Measurements from ENCODE around the gene CDK9.
"Not testable (repeated sequence)": the region's sequence is repeated elsewhere in the genome, so short reads cannot be mapped to it uniquely, and the experiment has no call there.

The CDK9 gene

DNA sequence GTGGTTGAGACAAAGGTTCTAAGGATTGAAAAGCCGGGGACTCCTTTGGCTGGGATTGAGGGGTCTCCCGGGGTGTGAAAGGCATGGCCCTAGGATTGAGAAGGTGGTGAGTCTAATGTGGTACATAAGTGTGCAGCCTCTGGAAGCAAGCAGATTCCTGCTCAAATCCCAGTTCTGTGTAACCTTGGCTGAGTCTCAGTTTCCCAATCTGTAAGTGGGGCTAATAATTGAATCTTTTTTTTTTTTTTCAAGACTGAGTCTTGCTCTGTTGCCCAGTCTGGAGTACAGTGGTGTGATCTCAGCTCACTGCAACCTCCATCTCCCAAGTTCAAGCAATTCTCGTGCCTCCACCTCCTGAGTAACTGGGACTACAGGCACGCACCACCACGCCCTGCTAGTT, 13.2 kb upstream of the CDK9 start:
- no peak overlapping the region for H3K9ac ChIP-seq (ENCODE audit: low read length in 2 of 2)
- no peaks in the 10 kb centered on the region for H3K27me3 ChIP-seq (ENCODE audit: control insufficient read depth in 1 of 2, insufficient read depth in 2 of 2, low read length in 2 of 2)
- H3K36me3 ChIP-seq (ENCODE audit: control insufficient read depth in 2 of 2, insufficient read depth in 2 of 2, low read length in 2 of 2): no peaks in the 10 kb centered on the region
- H3K4me1 ChIP-seq (ENCODE audit: control insufficient read depth, insufficient read depth, low read length): peaks cover 22% of the 10 kb centered on the region
- no peaks in the 10 kb centered on the region for H3K9me3 ChIP-seq (ENCODE audit: control insufficient read depth in 2 of 2, low read length in 2 of 2)
- H3K4me3 ChIP-seq (ENCODE audit: low read length in 2 of 2): no peak overlapping the region
- no peak overlapping the region for H3K27ac ChIP-seq (ENCODE audit: low read length)

GRCh38 chr9:127773272-127773671, 12.6 kb upstream of the CDK9 start:
- H3K27ac ChIP-seq (ENCODE audit: low read length): no peak overlapping the region
- H3K4me1 ChIP-seq (ENCODE audit: control insufficient read depth, insufficient read depth, low read length): peaks cover 17% of the 10 kb centered on the region

GRCh38 chr9:127773981-127774380, 11.9 kb upstream of the CDK9 start:
- Histone ChIP-seq H3K4me3 (ENCODE audit: low read length in 2 of 2) (no peak overlapping the region), H3K4me1 (ENCODE audit: control insufficient read depth, insufficient read depth, low read length) (peaks cover 21% of the 10 kb centered on the region), H3K36me3 (ENCODE audit: control insufficient read depth in 2 of 2, insufficient read depth in 2 of 2, low read length in 2 of 2) (no peaks in the 10 kb centered on the region), H3K27ac (ENCODE audit: low read length) (no peak overlapping the region), H3K27me3 (ENCODE audit: control insufficient read depth in 1 of 2, insufficient read depth in 2 of 2, low read length in 2 of 2) (no peaks in the 10 kb centered on the region), H3K9me3 (ENCODE audit: control insufficient read depth in 2 of 2, low read length in 2 of 2) (no peaks in the 10 kb centered on the region), H3K9ac (ENCODE audit: low read length in 2 of 2) (no peak overlapping the region)

More at GRCh38 chr9:127773272-127773671, 12.6 kb upstream of the CDK9 start:
- no peaks in the 10 kb centered on the region for H3K36me3 ChIP-seq (ENCODE audit: control insufficient read depth in 2 of 2, insufficient read depth in 2 of 2, low read length in 2 of 2)
- H3K4me3 ChIP-seq (ENCODE audit: low read length in 2 of 2): no peak overlapping the region
- H3K27me3 ChIP-seq (ENCODE audit: control insufficient read depth in 1 of 2, insufficient read depth in 2 of 2, low read length in 2 of 2): no peaks in the 10 kb centered on the region
- no peaks in the 10 kb centered on the region for H3K9me3 ChIP-seq (ENCODE audit: control insufficient read depth in 2 of 2, low read length in 2 of 2)
- no peak overlapping the region for H3K9ac ChIP-seq (ENCODE audit: low read length in 2 of 2)

DNA sequence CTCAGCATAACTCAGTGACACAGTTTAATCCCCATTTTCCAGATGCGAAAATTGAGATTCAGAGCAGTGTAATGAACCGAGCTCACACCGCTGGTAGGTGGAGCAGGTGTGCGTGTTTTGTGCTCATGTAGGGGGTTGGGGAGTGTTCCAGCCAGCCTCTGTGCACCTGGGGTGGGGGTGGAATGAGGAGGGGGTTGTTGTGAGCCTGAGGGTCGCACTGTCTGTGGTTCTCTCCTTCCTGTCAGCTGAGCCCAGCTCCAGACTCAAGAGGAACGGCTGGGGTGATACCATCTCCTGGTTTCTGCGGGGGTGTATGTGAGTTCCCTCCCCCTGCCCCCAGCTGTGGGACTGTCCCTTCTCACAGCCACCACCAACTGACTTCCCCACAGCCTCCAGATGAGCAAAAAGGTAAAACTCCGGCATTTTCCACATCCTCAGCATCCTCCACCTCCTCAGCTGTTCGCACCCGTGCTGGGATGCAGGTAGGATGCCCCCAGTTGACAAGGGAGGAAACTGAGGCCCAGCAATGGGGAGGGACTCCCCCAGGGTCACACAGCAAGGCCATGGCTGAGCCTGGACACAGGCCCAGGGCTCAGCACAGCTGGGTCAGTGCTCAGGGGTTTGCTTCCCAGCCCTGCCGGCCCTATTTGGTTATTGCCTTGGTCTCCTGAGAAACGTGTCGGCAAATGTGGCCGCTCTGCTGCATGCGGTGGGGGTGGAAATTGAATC, 9.5 kb upstream of the CDK9 start:
- Histone ChIP-seq H3K9ac (ENCODE audit: low read length in 2 of 2) (no peak overlapping the region), H3K27ac (ENCODE audit: low read length) (no peak overlapping the region)

GRCh38 chr9:127776924-127777289, 8.9 kb upstream of the CDK9 start:
- Histone ChIP-seq H3K27me3 (ENCODE audit: control insufficient read depth in 1 of 2, insufficient read depth in 2 of 2, low read length in 2 of 2) (no peaks in the 10 kb centered on the region), H3K9me3 (ENCODE audit: control insufficient read depth in 2 of 2, low read length in 2 of 2) (no peaks in the 10 kb centered on the region), H3K36me3 (ENCODE audit: control insufficient read depth in 2 of 2, insufficient read depth in 2 of 2, low read length in 2 of 2) (no peaks in the 10 kb centered on the region), H3K27ac (ENCODE audit: low read length) (no peak overlapping the region), H3K4me3 (ENCODE audit: low read length in 2 of 2) (no peak overlapping the region), H3K4me1 (ENCODE audit: control insufficient read depth, insufficient read depth, low read length) (peaks cover 9% of the 10 kb centered on the region), H3K9ac (ENCODE audit: low read length in 2 of 2) (no peak overlapping the region)

More for the DNA sequence above, 9.5 kb upstream of the CDK9 start:
- no peaks in the 10 kb centered on the region for H3K27me3 ChIP-seq (ENCODE audit: control insufficient read depth in 1 of 2, insufficient read depth in 2 of 2, low read length in 2 of 2)
- H3K4me3 ChIP-seq (ENCODE audit: low read length in 2 of 2): no peak overlapping the region
- no peaks in the 10 kb centered on the region for H3K36me3 ChIP-seq (ENCODE audit: control insufficient read depth in 2 of 2, insufficient read depth in 2 of 2, low read length in 2 of 2)
- H3K9me3 ChIP-seq (ENCODE audit: control insufficient read depth in 2 of 2, low read length in 2 of 2): no peaks in the 10 kb centered on the region
- H3K4me1 ChIP-seq (ENCODE audit: control insufficient read depth, insufficient read depth, low read length): peaks cover 12% of the 10 kb centered on the region

GRCh38 chr9:127777368-127777980, 8.4 kb upstream of the CDK9 start:
- H3K9me3 ChIP-seq (ENCODE audit: control insufficient read depth in 2 of 2, low read length in 2 of 2): no peaks in the 10 kb centered on the region
- H3K4me1 ChIP-seq (ENCODE audit: control insufficient read depth, insufficient read depth, low read length): peaks cover 8% of the 10 kb centered on the region
- no peak overlapping the region for H3K27ac ChIP-seq (ENCODE audit: low read length)
- no peak overlapping the region for H3K9ac ChIP-seq (ENCODE audit: low read length in 2 of 2)
- H3K4me3 ChIP-seq (ENCODE audit: low read length in 2 of 2): no peak overlapping the region
- no peaks in the 10 kb centered on the region for H3K36me3 ChIP-seq (ENCODE audit: control insufficient read depth in 2 of 2, insufficient read depth in 2 of 2, low read length in 2 of 2)
- no peaks in the 10 kb centered on the region for H3K27me3 ChIP-seq (ENCODE audit: control insufficient read depth in 1 of 2, insufficient read depth in 2 of 2, low read length in 2 of 2)

- Histone ChIP-seq H3K4me1 (ENCODE audit: control insufficient read depth, insufficient read depth, low read length) (peaks cover 8% of the 10 kb centered on the region), H3K9me3 (ENCODE audit: control insufficient read depth in 2 of 2, low read length in 2 of 2) (no peaks in the 10 kb centered on the region), H3K36me3 (ENCODE audit: control insufficient read depth in 2 of 2, insufficient read depth in 2 of 2, low read length in 2 of 2) (no peaks in the 10 kb centered on the region), H3K27me3 (ENCODE audit: control insufficient read depth in 1 of 2, insufficient read depth in 2 of 2, low read length in 2 of 2) (no peaks in the 10 kb centered on the region), H3K27ac (ENCODE audit: low read length) (no peak within 1 kb of the TSS), H3K4me3 (ENCODE audit: low read length in 2 of 2) (no peak within 1 kb of the TSS), H3K9ac (ENCODE audit: low read length in 2 of 2) (no peak within 1 kb of the TSS)
Observed at GRCh38 chr9:127778280-127779135, 7.3 kb upstream of the CDK9 start, which contains the start of gene SH2D3C. Gene SH2D3C (minus strand): TSS chr9:127778666. CDS start chr9:127778627, 39 bp downstream.

DNA sequence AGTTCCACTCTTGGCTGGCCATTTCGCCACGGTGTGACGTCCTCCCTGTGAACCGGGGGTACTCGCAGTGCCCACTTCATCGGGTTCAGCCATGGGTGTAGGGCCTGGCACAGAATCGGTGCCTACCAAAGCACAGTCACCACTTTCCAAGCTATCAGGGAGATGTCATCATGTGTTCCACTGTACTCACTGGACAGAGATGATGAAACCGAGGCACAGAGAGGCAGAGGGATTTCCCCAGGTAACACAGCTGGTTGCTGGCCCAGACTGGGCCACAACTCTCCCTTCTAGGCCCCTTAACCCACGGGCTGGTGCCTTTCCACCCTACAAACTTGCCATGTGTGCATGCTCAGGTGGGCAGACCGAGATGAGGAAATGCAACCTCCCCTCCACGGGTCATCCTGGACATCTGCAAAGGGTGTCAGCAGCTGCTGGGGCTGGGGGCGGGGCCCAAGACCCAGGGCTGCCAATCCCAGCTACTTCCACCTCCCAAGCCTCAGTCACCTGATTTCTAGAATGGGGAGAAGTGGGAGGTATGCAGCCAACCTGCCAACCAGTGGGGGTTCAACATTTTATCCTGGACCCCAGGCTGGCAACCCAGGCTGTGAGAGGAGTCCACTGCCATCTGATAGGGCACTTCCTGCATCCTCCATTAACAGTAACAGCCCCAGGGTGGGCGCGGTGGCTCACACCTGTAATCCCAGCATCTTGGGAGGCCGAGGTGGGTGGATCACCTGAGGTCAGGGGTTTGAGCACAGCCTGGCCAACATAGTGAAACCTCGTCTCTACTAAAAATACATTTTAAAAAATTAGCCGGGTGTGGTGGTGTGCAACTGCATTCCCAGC, 6.5 kb upstream of the CDK9 start:
- Histone ChIP-seq H3K9me3 (ENCODE audit: control insufficient read depth in 2 of 2, low read length in 2 of 2) (no peaks in the 10 kb centered on the region), H3K9ac (ENCODE audit: low read length in 2 of 2) (no peak overlapping the region), H3K4me1 (ENCODE audit: control insufficient read depth, insufficient read depth, low read length) (peaks cover 8% of the 10 kb centered on the region), H3K4me3 (ENCODE audit: low read length in 2 of 2) (no peak overlapping the region), H3K36me3 (ENCODE audit: control insufficient read depth in 2 of 2, insufficient read depth in 2 of 2, low read length in 2 of 2) (no peaks in the 10 kb centered on the region), H3K27ac (ENCODE audit: low read length) (no peak overlapping the region), H3K27me3 (ENCODE audit: control insufficient read depth in 1 of 2, insufficient read depth in 2 of 2, low read length in 2 of 2) (no peaks in the 10 kb centered on the region)

- H3K9me3 ChIP-seq (ENCODE audit: control insufficient read depth in 2 of 2, low read length in 2 of 2): no peaks in the 10 kb centered on the region
- H3K9ac ChIP-seq (ENCODE audit: low read length in 2 of 2): no peak overlapping the region
- H3K36me3 ChIP-seq (ENCODE audit: control insufficient read depth in 2 of 2, insufficient read depth in 2 of 2, low read length in 2 of 2): no peaks in the 10 kb centered on the region
- H3K4me3 ChIP-seq (ENCODE audit: low read length in 2 of 2): no peak overlapping the region
- no peaks in the 10 kb centered on the region for H3K27me3 ChIP-seq (ENCODE audit: control insufficient read depth in 1 of 2, insufficient read depth in 2 of 2, low read length in 2 of 2)
- peaks cover 8% of the 10 kb centered on the region for H3K4me1 ChIP-seq (ENCODE audit: control insufficient read depth, insufficient read depth, low read length)
- H3K27ac ChIP-seq (ENCODE audit: low read length): no peak overlapping the region
Observed at GRCh38 chr9:127780126-127780885, 5.5 kb upstream of the CDK9 start.

DNA sequence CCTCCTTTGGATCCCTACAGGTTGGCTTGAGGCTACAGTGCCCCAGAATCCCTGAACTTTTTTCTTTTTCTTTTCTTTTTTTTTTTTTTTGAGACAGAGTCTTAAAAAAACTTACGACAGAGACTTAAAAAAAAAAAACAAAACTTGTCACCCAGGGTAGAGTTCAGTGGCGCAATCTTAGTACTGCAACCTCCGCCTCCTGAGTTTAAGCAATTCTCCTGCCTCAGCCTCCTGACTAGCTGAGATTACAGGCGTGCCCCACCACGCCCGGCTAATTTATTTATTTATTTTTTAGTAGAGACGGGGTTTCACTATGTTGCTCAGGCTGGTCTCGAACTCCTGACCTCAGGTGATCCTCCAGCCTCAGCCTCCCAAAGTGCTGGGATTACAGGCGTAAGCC, 4.9 kb upstream of the CDK9 start:
- H3K27ac ChIP-seq (ENCODE audit: low read length); H3K36me3 ChIP-seq (ENCODE audit: control insufficient read depth in 2 of 2, insufficient read depth in 2 of 2, low read length in 2 of 2); H3K4me1 ChIP-seq (ENCODE audit: control insufficient read depth, insufficient read depth, low read length); H3K9me3 ChIP-seq (ENCODE audit: control insufficient read depth in 2 of 2, low read length in 2 of 2); H3K27me3 ChIP-seq (ENCODE audit: control insufficient read depth in 1 of 2, insufficient read depth in 2 of 2, low read length in 2 of 2); H3K9ac ChIP-seq (ENCODE audit: low read length in 2 of 2); H3K4me3 ChIP-seq (ENCODE audit: low read length in 2 of 2): not testable (repeated sequence)

Data from stomach smooth muscle (tissue), 2 donors.